ENCODE measurements around the gene IL17C. TPM values are rescaled to one million over a fixed set of nuclear protein-coding genes. Genes with fewer than 3 reads are reported as not detected.
A peak's percentile ranks its signal among the peaks of the same experiment; 100 is the strongest.

IL17C gene
- total and polyA plus RNA-seq, 9 of the 15 experiments (the other 6 are each of a cell fraction or from before 2014, with no cell fraction given) = not detected

DNA sequence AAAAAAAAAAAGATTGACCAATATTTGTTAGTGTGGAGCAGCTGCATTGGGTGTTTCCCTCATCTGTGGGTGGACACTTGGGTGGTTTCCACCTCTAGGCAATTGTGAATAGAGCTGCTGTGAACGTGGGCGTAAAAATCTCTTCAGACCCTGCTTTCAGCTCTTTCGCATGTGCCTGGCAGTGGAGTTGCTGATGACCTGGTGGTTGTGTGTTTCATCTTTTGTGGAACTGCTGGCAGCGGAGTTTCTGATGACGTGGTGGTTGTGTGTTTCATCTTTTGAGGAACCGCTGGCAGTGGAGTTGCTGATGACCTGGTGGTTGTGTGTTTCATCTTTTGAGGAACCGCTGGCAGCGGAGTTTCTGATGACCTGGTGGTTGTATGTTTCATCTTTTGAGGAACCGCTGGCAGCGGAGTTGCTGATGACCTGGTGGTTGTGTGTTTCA lies 46.8 kb upstream of the IL17C start:
- H3K36me3 ChIP-seq (ENCODE audit: control insufficient read depth, insufficient read depth, low read length) = peaks cover 78% of the 10 kb centered on the region
- no peak overlapping the region for H3K9ac ChIP-seq (ENCODE audit: insufficient read depth in 1 of 2, low read depth in 2 of 2, low read length in 2 of 2)
- ChIA-PET POLR2A (interaction anchor here (1.0 kb wide), 1 partner anchor 21 kb away, joined by 3 read pairs; the partner anchor contains the start of gene ZC3H18), CTCF (ENCODE audit: low intra/inter-chr PET ratio) (no interaction called here)
- H3K4me3 ChIP-seq = no peak overlapping the region
- no peaks in the 10 kb centered on the region for H3K9me1 ChIP-seq (ENCODE audit: control insufficient read depth, insufficient read depth, low read length)
- H2AFZ ChIP-seq (ENCODE audit: low read depth, low read length) = no peak overlapping the region
- intact Hi-C loops (cut with micrococcal nuclease) = no loop called here
- peaks cover 23% of the 10 kb centered on the region; the same call in 2 of the 3 replicates for H3K79me2 ChIP-seq (ENCODE audit: control insufficient read depth, insufficient read depth, low read length)
- no peaks in the 10 kb centered on the region for H3K9me3 ChIP-seq (replicated peaks; ENCODE audit: control insufficient read depth, insufficient read depth, low read depth, low read length)
- TF ChIP-seq, protein P1, sequence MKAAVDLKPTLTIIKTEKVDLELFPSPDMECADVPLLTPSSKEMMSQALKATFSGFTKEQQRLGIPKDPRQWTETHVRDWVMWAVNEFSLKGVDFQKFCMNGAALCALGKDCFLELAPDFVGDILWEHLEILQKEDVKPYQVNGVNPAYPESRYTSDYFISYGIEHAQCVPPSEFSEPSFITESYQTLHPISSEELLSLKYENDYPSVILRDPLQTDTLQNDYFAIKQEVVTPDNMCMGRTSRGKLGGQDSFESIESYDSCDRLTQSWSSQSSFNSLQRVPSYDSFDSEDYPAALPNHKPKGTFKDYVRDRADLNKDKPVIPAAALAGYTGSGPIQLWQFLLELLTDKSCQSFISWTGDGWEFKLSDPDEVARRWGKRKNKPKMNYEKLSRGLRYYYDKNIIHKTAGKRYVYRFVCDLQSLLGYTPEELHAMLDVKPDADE (conservative IDR thresholded peaks at IDR 0.05; ENCODE audit: control insufficient read depth, low read depth, low read length) = no peak
- TF ChIP-seq ZNF696 (CRISPR knock-in tag; conservative IDR thresholded peaks at IDR 0.05) = no peak
- TF ChIP-seq, protein P2, sequence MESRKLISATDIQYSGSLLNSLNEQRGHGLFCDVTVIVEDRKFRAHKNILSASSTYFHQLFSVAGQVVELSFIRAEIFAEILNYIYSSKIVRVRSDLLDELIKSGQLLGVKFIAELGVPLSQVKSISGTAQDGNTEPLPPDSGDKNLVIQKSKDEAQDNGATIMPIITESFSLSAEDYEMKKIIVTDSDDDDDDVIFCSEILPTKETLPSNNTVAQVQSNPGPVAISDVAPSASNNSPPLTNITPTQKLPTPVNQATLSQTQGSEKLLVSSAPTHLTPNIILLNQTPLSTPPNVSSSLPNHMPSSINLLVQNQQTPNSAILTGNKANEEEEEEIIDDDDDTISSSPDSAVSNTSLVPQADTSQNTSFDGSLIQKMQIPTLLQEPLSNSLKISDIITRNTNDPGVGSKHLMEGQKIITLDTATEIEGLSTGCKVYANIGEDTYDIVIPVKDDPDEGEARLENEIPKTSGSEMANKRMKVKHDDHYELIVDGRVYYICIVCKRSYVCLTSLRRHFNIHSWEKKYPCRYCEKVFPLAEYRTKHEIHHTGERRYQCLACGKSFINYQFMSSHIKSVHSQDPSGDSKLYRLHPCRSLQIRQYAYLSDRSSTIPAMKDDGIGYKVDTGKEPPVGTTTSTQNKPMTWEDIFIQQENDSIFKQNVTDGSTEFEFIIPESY (CRISPR knock-in tag; IDR thresholded peaks at IDR 0.05) = peak; percentile 80
- TF ChIP-seq, protein P3, sequence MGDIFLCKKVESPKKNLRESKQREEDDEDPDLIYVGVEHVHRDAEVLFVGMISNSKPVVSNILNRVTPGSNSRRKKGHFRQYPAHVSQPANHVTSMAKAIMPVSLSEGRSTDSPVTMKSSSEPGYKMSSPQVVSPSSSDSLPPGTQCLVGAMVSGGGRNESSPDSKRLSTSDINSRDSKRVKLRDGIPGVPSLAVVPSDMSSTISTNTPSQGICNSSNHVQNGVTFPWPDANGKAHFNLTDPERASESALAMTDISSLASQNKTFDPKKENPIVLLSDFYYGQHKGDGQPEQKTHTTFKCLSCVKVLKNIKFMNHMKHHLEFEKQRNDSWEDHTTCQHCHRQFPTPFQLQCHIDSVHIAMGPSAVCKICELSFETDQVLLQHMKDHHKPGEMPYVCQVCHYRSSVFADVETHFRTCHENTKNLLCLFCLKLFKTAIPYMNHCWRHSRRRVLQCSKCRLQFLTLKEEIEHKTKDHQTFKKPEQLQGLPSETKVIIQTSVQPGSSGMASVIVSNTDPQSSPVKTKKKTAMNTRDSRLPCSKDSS (IDR thresholded peaks at IDR 0.05; ENCODE audit: low read depth, partially characterized antibody) = no peak
- TF ChIP-seq ZNF124 (CRISPR knock-in tag; IDR thresholded peaks at IDR 0.05) = no peak
- TF ChIP-seq ZNF785 (CRISPR knock-in tag; IDR thresholded peaks at IDR 0.05) = no peak
- DNase-seq (ENCODE audit: extremely low read depth in 1 of 4, low spot score in 3 of 4) = no peak
- H3K4me2 ChIP-seq (ENCODE audit: insufficient read depth, low read length) = no peak overlapping the region
- in situ Hi-C loops (cut with MboI) = no loop called here
- H4K20me1 ChIP-seq (replicated peaks; ENCODE audit: control insufficient read depth, insufficient read depth, low read length) = 0 out of 2 replicates have a peak, but pooled peaks cover 7% of the 10 kb centered on the region
- 94% methylated on average over 9 of the region's 10 CpGs for WGBS (ENCODE audit: insufficient coverage, low coverage, missing lambda C conversion rate)
- no TSS peak for BruUV-seq (replicated peaks)
- H3K27me3 ChIP-seq (ENCODE audit: control insufficient read depth in 2 of 2, insufficient read depth in 2 of 2, low read length in 2 of 2) = no peaks in the 10 kb centered on the region
- no peak for ATAC-seq
- H3K4me1 ChIP-seq (replicated peaks in 1 of 2; ENCODE audit: control insufficient read depth in 2 of 2, insufficient read depth in 2 of 2, low read length in 2 of 2) = peaks cover 0 to 8% of the 10 kb centered on the region in 2 experiments; a peak in 1 of 5 replicates
- H3K27ac ChIP-seq (ENCODE audit: extremely low read depth, low read depth, low read length) = no peak overlapping the region
- FAIRE-seq = no peak

Data from K562 (cell line).